Epidermal melanocyte (primary cell): ENCODE data around the gene KCTD21.

Experiments used
- DNase-seq: peaks from one replicate; pipeline ENCODE4 v3.0.0; 2011; ENCODE audit warnings: low spot score; ENCODE audit not compliant: insufficient read length

Gene KCTD21

DNA sequence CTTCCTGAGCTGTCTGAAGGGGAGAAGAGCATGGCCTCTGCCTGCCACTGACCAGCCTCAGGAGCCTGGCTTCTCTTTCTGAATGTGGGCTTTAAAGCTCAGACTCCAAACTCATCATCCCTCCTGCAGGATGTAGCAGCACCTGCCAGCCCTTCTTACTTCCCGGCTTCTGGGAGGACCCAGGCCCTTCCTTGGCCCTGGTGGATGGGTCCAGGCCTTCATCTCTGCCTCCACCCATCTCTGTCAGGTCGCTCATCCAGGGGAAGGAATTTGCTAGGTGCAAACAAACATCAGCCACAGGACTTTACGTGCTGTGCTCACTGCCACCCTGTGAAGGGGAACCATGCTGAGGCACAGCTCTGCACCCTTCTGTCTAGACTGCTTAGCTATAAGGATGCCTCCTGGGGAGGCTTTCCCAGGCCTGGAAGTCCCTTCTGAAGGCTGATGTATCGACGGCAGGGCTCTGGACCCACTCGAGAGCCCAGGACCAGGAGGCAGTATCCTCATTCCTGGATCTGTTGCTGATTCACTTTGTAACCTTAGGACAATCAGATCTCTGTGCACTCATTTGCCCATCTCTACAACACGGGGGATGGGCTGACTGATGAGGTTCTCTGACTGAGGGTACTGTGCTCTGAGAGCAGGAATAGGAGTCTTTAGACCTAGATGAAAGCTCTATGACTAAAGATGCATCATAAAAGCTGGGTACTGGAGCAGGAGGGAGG, 31.2 kb upstream of the KCTD21 start:
- no peak for DNase-seq

DNA sequence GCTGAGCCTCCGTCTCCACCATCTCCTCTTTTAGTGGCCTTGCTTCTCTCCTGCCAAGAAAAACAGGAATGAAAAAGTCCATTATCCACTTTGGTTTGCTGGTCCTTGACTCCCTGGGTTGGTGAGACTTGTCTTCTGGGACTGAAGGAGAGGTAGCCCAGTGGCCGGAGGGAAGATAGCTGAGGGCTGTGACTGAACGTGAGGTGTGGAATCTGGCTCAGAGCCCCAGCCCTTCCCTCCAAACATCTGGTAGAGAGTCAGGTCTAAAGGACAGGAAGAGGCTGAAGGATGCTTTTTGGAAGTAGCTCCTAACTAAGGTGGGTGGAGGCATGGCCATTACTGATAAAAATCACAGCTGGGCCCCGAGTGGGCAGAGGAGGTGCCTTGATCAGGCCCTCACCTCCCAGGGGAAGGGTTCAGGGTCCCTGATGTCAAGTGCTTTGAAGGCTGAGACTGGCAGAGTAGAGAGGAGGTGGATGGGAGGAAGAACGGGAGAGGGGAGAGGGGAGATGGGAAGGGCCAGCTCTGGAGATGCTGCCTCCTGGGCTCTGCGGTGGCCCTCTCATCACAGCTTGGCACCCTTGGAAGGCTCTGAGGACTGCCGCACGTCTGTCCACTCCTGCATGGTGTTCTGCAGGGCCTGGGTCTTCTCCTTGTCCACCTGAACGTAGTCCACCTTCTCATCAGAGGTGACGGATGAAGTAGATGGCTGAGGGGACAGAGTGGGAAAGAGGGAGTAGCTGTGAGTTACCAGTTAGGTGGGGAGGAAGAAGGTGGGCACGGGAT, 30.5 kb upstream of the KCTD21 start:
- DNase-seq: no peak

DNA sequence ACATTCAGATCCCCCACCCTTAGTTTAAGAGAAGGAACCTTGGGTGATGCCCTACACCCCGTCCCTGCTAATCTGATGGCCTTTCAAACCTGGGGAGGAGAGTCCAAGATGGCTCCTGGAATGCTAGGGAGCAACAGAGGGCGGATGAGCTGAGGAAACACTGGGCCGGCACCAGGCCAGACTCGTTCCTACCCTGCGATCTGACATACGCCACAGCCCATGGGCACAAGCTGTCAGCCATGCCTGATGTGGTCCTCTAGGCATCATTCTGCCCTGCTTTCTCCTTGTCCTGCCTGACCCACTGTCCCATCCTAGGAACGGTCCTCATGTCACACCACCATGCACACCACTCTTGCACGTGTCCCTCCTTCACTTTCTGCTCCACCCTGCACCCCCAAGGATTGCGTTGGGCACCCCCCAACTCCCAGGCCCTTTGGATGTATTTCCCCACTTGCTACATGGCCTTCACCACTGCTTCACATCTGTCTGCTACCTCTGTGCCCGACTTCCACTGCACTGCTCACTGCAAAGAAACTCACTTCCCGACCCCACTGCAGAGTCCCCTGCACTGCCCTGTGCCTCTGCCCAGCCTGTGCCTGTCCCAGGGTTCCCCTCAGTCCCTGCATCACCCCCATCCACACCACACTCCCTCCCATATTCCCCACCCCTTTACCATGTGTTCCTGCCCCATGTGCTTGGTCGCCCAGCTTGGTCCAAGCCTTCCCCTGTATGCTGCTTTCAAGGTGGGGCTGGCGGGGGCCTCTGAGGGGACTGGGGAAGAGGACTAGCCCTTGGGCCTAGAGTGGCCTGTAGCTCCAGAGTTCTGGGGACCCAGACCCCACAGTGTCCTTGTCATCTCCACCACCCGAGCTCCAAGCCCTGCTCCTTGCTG, 29.5 kb upstream of the KCTD21 start:
- no peak for DNase-seq

DNA sequence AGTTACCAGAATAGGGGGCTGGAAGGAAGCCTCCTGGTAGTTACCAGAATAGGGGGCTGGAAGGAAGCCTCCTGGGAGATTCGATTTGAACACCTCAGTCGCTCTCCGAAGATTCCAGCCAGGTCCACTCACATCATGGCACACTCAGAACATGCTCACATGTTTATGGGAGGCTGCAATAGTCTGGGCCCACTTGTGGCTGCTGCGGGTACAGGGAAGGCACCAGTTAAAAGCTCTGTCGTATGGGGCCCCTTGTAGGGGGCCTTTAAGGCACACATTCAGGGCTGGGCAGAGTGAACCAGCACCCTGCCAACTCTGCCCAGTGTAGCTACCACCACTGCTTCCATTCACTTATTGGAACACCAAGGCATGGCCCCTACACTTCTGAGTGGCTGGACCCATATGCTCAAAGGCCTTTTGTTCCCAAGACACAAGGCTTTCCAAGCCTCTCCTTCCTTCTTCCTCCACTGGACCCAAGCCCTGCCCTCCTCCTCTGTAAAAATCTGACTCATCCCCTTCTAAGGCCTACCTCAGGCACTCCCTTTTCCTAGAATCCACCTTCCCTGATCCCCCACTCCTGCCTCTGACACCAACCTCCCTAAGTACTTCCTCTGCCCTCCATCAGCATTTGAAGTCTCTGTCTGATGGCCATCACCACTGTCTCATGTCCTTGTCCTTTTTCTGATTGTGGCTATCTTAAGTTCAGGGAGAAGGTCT, 28.3 kb upstream of the KCTD21 start:
- DNase-seq: no peak

DNA sequence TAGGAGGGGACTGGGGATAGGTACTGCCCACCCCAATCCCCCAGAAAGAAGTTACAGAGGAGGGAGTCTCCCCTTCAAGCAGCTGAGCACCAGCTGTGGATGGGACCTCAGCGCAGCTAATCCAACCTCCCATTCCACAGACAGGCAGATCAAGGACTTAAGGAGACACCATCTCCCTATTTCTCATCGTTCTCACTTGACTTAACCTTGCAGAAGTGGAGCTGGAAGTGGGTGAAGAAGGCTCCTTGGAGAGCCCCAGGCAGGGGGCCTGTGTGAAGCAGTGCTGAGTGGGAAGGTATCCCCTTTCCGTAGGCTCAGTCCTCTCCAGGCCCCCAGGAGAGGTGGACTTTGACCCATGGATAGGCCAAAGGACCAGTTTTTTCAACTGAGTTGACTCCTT, 27.6 kb upstream of the KCTD21 start:
- DNase-seq: no peak

DNA sequence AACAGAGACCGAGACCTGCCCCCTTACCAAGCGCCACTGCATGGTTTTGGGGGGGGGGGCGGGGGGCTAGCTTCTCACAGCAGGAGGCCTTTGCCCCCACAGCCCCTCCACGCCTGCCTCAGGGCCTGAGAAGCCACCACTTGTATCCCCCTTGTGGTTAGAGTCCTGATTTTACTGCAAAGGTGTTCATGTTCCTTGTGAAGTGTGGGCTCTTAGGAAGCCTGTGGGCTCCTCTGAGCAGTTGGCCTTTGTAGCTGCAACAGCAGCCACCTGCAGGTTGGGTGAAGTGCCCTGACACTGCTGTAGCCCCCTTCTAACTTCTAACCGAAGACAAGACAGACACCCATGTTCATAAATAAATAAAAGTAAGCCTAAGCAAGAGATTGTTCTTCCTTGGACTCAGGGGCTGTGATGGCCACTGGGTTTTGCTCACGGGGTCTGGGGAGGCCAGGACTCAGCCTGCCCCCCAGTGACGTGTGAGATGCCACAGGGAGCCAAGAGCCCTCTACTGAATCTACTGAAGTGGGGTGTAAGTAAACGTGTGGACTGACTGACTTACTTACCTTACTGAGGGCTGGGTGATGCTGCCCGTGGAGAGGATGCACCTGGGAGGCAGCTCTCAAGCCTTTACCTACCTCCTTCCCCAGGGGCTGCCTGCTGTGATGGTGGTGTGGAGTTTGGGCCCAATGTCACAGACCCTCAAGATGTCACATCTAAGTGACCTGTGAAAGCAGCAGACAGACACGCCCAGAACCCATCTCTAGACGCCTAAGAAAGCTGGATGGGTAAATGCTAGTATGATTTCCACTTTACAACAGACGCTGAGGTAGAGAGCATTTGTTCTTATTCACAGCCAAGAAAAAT, 26.1 kb upstream of the KCTD21 start:
- no peak for DNase-seq

DNA sequence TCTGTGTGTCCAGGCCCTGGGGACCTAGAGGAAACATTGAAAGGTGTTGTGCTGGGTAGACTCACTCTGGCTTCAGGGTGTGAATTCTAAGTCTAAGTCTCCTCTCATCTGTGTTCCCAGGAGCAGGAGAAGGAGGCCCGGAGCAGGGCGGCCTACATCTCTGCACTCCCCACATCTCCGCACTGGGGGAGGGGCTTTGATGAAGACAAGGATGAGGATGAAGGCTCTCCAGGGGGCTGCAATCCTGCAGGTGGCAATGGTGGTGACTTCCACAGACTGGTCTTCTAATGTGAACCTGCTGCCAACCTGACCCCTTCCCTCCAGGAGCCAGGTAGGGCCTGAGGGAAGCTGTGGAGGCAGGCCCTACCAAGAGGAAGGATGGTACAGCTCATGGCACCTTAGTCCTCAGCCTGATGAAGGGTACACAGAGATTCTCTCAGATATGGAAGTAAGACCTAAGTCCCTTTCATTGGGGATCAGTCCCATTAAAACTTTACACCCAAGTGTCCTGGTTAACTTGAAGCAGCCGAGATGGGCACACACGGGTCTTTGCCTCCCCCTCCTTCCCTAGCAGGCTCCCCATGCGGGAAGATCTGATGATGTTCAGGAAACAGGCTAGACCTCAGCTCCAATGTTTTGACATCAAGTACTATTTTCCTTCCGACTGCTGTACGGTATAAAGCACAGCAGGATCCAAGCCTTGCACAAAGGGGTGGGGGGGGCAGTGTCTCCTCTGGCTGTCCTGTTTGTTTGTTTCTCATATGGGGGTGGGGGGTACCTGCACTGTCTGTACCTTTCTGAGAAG, 25.3 kb upstream of the KCTD21 start:
- DNase-seq: no peak

DNA sequence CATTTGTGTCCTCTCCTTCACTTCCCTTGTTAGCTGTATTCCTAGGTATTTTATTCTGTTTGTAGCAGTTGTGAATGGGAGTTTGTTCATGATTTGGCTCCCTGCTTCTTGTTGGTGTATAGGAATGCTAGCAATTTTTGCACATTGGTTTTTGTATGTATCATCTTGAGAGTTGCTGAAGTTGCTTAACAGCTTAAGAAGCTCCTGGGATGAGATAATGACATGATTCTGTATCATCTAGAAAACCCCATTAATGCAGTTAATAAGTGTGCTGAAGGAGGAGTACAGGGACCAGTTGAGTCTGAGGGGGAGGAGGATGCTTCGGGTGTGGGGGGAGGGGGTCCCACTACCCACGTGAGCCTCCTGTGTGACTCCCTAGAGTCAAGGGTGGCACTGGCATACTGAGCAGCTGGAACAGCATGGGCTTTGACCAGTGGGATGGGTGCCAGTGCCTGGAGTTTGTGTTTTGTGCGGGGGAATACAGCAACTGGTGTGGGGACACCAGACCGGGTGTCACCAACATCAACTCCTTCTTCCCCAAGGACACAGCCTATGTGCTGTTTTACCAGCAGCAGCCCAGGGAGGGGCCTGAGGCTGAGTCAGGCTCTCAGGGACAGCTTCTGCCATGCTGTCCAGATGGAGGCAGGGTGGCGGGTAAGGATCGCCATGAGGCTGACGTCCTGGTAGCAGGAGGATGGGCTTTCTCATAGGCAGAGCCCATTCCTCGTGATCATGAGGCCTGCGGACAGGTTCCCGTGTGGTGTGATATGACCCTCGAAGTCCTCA, 24.4 kb upstream of the KCTD21 start:
- DNase-seq: no peak

DNA sequence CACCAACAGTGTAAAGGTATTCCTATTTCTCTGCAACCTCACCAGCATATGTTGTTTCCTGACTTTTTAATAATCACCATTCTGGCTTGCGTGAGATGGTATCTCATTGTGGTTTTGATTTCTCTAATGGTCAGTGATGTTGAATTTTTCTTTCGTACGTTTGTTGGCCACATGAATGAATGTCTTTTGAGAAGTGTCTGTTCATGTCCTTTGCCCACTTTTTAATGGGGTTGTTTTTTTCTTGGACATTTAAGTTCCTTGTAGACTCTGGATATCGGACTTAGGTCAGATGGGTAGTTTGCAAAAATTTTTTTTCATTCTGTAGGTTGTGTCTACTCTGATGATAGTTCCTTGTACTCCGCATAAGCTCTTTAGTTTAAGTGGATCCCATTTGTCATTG, 23.1 kb upstream of the KCTD21 start:
- DNase-seq: no peak

DNA sequence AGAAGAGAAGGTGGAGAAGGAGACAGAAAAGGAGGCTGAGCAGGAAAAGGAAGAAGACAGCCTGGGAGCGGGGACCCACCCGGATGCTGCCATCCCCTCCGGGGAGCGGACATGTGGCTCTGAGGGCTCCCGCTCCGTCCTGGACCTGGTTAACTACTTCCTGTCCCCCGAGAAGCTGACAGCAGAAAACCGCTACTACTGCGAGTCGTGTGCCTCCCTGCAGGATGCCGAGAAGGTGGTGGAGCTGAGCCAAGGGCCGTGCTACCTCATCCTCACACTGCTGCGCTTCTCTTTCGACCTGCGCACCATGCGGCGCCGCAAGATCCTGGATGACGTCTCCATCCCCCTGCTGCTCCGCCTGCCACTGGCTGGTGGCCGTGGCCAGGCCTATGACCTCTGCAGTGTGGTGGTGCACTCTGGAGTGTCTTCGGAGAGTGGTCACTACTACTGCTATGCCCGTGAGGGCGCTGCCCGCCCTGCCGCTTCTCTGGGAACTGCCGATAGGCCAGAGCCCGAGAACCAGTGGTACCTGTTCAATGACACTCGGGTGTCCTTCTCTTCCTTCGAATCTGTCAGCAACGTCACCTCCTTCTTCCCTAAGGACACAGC, 21.7 kb upstream of the KCTD21 start:
- DNase-seq: no peak

DNA sequence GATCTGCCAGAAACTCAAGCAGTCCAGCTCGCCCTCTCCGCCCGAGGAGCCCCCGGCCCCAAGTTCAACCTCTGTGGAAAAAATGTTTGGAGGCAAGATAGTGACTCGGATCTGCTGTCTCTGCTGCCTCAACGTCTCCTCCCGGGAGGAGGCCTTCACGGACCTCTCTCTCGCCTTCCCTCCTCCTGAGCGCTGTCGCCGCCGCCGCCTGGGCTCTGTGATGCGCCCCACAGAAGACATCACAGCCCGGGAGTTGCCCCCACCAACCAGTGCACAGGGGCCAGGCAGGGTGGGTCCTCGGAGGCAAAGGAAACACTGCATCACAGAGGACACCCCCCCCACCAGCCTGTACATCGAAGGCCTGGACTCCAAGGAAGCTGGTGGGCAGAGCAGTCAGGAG, 21.1 kb upstream of the KCTD21 start:
- no peak for DNase-seq

DNA sequence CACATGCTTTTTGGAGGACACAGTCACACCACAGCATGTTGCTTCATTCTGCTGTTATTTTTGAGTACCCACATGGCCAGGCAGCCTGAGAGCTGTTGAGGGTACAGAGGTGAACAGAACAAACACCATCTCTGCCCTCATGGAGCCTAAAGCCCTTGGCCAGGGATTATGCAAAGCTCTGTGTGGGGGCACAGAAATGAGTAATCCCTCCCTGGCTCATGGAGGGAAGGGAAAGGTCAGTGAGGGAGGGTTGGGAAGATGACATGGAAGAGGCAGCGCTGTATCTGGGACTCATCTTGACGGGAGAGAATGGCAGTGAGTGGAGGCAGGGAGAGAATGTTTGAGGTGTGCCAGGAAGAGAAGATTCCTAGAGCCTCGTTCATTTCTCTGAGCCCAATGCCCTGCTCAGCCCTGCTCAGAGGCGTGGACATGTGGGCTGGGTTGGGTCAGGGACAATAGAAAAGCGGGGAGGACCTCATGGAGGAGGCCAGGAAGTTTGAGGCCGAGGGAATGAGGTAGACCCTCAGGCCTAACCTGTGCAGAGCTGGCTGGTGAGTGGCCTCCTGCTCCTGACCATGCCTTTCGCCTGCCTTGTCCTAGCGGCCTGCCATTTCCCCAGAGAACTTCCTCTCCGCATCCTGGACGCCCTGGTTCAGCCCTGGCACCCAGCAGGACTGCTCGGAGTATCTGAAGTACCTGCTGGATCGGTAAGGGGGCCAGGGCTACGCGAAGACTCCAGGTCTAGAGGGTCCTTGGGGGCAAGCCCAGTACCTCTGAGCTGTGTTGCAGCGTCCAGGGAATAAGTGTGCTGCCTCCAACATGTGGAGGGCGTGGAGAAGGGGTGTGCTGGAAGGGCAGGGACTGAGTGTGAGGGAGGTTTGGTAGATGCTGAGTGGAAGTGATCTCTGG, 20.1 kb upstream of the KCTD21 start:
- DNase-seq: no peak

DNA sequence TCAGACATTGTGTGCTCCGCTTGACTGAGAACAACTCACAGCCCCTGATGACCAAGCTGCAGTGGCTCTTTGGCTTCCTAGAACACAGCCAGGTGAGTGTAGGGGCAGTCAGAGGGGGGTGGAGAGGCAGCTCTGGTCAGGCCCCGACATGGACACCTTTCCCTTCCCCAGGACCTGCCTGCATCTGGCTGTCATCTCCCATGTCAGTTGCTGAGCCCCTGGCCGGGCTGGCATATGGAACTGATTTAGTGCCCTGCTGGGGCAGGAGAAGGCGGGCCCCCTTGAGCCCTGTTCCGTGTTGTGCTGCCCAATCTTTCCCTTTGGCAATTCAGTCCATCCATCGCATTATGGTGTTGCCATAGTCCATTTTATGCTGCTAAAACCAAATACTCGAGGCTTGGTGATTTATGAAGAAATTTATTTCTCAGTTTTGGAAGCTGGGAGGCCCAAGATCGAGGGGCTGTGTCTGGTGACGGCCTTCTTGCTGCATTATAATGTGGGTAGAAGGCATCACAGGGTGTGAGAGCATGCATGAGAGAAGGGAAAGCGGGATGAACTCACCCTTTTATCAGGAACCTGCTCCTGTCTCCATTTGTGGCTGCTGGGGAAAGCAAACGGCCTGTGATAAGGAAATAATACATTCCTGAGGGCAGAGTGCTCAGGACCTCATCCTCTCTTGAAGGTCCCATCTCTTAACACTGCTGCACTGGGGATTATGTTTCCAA, 19.3 kb upstream of the KCTD21 start:
- no peak for DNase-seq

DNA sequence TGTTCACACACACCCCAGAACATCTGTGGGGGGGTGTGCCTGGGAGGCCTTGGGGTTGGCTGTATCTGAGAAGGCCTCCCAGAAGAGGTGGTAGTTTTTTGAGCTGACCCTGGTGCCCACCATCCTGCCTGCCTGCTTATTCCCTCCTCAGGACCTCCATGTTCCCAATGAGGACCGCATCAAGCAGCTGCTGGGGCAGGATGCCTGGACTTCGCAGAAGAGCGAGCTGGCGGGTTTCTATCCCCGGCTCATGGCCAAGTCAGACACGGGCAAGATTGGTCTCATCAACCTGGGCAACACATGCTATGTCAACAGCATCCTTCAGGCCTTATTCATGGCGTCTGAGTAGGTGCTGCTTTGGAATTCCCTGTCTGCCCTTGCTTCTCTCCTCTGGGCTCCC, 17.3 kb upstream of the KCTD21 start:
- no peak for DNase-seq

DNA sequence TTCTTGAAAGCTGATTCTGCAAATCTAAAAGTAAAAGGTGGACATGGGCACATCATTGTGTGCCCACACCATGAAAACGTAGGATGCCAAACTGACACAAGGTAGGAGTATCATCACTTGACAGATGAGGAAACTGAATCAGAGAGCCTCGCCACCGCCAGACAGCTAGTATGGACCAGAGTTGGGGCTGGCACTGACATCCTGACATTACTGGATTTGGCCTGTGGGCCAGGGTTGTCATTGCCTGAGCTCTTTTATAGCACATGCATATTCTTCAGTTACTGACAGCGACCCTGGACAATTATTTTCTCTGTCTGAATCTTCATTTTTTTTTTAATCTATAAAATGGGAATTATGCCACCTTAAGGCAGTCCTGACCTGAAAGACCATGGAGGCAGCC, 16.8 kb upstream of the KCTD21 start:
- no peak for DNase-seq

DNA sequence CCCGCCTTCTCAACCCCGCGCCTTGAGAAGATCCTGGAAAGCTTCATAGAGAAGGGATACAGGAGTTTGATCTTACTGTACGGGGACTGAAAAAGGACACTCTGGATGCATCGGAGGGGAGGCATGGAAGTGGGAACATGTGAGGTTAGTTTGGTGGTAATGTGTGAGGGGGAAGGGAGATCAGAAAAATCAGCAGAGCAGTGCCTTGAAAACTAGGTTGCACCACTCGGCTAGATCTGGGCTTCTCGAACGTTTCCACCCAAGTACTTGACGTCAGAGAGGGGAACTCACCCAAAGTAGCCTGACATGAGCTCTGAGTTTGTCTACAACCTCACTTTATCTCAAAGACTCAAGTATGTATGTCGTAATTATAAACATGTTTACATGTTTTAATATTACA, 14.8 kb upstream of the KCTD21 start:
- DNase-seq: no peak

DNA sequence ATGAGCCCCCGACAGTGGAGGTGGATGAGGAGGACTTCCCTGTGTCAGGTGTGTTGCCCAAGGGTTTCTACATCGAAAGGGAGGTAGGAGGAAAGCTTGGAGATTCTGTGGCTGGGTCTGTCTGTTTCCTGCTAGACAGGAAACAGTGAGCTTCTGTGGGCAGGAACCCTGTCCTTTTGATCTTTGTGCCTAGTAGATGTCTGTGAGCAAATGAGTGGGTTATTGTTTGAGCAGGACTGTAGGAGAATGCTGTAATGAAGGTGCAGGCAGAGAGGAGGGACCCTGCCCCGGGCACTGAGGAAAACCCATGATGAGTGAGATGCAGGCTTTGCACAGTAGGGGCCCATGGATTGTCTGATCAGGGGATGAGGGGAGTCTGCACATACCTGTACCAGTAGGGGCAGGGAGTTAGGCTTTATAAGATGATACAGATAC, 14.3 kb upstream of the KCTD21 start:
- no peak for DNase-seq
